GM12891 (cell line): ENCODE measurements around the gene BTN2A1.
"Not testable (repeated sequence)": the region's sequence is repeated elsewhere in the genome, so short reads cannot be mapped to it uniquely, and the experiment has no call there.

Experiments
- DNase-seq: peaks from one replicate; pipeline ENCODE4 v3.0.0; 2011; ENCODE audit warnings: low spot score; ENCODE audit not compliant: insufficient read length
- FAIRE-seq: peaks from 2 replicates; lab custom pipeline; 2011; peaks lifted over from hg19 to GRCh38; lab: Jason Lieb, UNC
- PAX5 ChIP-seq: IDR thresholded peaks from 2 replicates; pipeline ENCODE4 v1.6.1; 2011; ENCODE audit warnings: low read length, moderate library complexity, mild to moderate bottlenecking; ENCODE audit not compliant: insufficient read depth, severe bottlenecking
- POLR2A ChIP-seq: IDR thresholded peaks from 2 replicates; pipeline ENCODE4 v1.6.1; 2011; ENCODE audit warnings: low read depth, low read length, control low read depth
- POLR2AphosphoS5 ChIP-seq: IDR thresholded peaks from 2 replicates; pipeline ENCODE4 v1.6.1; 2011; ENCODE audit warnings: low read depth, low read length, control low read depth
- POU2F2 ChIP-seq: IDR thresholded peaks from 2 replicates; pipeline ENCODE4 v1.6.1; 2011; ENCODE audit warnings: low read depth, mild to moderate bottlenecking, control low read depth, low read length, moderate library complexity
- SPI1 ChIP-seq: IDR thresholded peaks from 2 replicates; pipeline ENCODE4 v1.6.1; 2011; ENCODE audit warnings: low read depth, low read length, control low read depth
- TAF1 ChIP-seq: IDR thresholded peaks from 2 replicates; pipeline ENCODE4 v1.6.1; 2011; ENCODE audit warnings: low read depth, low read length, control low read depth

Gene BTN2A1

DNA sequence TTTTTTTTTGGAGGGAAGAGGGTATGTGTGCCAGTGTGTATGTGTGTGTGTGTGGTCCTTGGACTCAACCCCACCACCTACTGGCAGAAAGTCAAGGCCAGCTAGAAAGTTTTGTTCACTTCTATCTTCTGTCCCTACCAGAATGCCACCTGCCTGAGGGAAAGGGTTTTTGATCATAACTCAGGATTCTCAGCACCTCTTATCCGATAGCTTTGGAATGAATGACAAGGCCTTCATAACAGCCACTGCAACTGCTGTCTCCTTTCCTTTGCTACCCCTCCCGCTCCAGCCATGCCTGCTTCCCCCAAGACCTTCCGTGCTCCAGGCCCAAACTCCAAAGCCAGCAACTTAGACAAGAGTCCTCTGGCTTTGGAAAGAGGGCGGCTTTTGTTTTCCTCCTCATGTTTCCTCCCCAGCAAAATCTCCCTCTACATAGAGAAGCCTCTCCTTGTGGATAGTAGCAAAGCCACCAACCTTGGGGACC lies 37.0 kb upstream of the BTN2A1 start:
- FAIRE-seq: peak; percentile 60
- TF ChIP-seq POLR2A (no peak), TAF1 (no peak)
- DNase-seq: no peak

DNA sequence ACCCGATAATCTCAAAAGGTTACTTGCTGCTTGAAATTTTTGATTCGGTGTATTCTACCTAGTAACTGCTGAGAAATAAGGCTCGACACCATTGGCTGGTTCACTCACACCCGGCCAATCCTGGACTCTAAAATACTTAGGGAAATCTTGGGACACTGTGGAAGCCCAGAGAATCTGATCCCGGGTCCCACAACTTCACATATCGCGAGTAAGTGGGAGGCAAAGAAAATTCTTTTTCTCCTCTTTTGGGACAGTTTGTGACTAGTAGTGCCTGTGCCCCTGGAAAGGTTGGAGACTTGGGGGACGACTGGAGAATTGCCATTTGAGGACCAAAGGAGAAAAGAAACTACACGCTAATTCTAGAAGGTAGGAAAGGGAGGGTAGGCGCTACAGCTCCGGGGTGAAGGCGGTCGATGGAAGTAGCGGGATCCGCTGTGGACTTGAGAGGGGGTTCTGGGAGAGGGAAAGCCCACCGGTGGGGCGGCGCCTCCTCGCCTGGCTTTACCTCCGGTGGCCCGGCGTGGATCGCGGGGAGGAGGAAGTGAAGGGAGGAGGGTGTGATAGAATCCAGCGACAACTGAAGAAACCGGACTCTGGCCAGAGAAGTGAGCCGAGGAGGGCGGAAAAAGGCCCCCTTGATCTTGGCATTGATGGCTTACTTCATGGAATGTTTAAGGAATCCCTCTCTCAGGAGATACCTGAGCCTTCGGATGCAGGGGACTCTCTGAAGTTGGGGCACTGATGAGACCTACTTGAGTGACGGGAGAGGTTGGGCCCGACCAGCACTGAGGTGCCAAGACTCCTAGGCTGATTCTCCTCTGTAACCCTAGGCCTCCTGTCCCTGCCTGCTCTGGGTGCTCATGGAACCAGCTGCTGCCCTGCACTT lies 36.3 kb upstream of the BTN2A1 start:
- FAIRE-seq: peak; percentile 74
- no peak for TF ChIP-seq PAX5
- peak; percentile 48 for TF ChIP-seq SPI1
- no peak for TF ChIP-seq POLR2AphosphoS5
- DNase-seq: peak; percentile 53

DNA sequence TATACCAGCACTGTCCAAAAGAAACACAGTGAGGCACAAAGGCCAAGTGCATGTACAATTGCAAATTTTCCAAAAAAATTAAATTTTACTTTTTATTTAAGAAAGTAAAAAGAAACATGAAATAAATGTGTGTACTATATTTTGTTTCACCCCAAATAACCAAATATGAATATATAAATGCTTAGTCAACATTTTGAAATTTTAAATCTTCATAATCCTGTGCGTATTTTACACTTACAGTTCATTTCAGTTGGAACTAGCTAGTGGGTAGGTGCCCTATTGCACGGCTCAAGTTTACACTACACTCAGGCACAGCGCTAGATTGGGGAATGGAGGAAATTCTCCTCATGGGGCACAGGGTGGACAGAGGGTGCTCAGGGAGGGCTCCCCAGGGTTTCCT lies 35.4 kb upstream of the BTN2A1 start:
- FAIRE-seq (no peak), DNase-seq (no peak)
- TF ChIP-seq PAX5: no peak
- TF ChIP-seq POU2F2: no peak
- TF ChIP-seq POLR2A: no peak
- TF ChIP-seq POLR2AphosphoS5: no peak
- no peak for TF ChIP-seq TAF1
- no peak for TF ChIP-seq SPI1

DNA sequence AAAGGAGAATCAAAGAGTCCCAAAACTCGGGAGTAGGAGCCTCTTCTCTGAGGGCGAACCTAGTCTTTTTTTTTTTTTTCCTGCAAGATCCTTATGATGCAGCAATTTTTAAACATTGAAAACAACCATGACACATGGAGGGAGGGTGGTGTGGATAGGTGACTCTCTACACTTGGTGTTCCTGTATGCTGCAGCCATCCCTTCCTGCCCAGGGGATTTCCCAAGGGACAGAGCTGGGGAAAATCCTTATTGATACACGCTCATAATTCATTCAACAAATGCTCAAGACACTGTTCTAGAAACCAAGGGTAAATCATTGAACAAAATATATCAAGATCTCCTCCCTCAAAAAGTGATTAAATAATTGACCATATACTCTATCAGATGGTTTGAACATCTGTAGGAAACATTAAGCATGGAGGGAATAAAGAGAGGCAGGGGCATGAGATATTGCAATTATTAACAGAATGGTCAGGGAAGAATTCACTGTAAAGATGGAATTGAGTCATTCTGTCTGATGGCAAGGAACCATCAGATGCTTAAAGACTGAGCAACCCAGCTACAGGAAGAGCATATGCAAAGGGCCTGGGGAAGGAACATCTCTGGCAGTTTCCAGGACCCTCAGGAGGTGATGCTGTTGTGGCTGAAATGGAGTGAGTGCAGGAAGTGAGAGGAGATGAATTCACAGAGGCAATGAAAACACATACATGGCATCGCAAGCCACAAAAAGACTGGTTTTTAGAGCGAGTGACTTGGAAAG lies 30.9 kb upstream of the BTN2A1 start:
- no peak for FAIRE-seq
- TF ChIP-seq POLR2AphosphoS5 (no peak), POLR2A (no peak), PAX5 (no peak), SPI1 (no peak), POU2F2 (no peak), TAF1 (no peak)
- no peak for DNase-seq

DNA sequence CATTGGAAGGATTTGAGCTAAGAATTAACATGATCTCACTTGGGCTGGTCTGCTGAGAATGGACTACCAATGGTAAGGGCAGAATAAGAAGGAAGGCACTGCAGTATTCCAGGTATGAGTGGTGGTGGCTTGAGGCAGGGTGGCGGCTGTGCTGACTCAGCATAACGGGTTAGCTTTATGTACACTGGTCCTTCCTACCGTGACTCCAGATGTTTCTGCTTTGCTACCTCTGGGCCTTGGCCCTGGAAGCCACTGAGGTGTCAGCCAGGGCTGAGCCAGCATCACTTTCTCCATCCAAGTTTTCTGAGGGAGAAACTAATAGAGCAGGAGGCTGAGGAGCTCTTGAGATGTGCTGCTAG lies 30.3 kb upstream of the BTN2A1 start:
- TF ChIP-seq POLR2AphosphoS5: no peak
- no peak for TF ChIP-seq POLR2A
- TF ChIP-seq POU2F2: no peak
- TF ChIP-seq PAX5: no peak
- no peak for TF ChIP-seq SPI1
- no peak for TF ChIP-seq TAF1
- DNase-seq: no peak
- FAIRE-seq: no peak

DNA sequence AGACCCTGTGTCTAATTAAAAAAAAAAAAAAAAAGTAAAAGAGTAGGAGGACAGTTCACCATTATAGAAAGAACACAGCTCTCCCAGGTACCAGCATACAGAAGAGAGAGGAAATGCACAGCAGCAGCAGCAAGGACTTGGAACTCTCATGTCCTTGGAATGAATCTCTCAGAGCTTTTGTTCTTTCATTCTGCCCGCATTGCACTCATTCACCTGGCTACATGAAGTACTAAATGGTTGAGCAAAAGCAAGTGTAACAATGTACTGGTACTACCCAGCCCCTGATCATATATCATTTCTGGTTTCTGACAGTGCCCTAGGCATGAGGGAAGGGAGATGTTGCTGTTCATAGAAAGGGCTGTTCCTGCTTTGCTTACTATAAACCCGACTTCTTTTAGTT lies 29.5 kb upstream of the BTN2A1 start:
- TF ChIP-seq PAX5 (no peak), TAF1 (no peak), POU2F2 (no peak), SPI1 (no peak), POLR2A (no peak), POLR2AphosphoS5 (no peak)
- no peak for DNase-seq
- no peak for FAIRE-seq

DNA sequence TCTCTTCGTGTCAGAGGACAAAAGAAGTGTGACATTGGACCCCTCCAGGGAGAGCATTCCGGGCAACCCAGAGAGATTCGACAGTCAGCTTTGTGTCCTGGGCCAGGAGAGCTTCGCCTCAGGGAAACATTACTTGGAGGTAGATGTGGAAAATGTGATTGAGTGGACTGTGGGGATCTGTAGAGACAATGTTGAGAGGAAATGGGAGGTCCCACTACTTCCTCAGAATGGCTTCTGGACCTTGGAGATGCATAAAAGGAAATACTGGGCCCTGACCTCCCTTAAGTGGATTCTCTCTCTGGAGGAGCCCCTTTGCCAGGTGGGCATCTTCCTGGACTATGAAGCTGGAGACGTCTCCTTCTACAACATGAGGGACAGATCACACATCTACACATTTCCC lies 27.0 kb upstream of the BTN2A1 start:
- no peak for DNase-seq
- no peak for TF ChIP-seq POU2F2
- no peak for TF ChIP-seq SPI1
- TF ChIP-seq PAX5: no peak
- no peak for TF ChIP-seq POLR2A
- no peak for TF ChIP-seq POLR2AphosphoS5
- no peak for TF ChIP-seq TAF1
- no peak for FAIRE-seq

DNA sequence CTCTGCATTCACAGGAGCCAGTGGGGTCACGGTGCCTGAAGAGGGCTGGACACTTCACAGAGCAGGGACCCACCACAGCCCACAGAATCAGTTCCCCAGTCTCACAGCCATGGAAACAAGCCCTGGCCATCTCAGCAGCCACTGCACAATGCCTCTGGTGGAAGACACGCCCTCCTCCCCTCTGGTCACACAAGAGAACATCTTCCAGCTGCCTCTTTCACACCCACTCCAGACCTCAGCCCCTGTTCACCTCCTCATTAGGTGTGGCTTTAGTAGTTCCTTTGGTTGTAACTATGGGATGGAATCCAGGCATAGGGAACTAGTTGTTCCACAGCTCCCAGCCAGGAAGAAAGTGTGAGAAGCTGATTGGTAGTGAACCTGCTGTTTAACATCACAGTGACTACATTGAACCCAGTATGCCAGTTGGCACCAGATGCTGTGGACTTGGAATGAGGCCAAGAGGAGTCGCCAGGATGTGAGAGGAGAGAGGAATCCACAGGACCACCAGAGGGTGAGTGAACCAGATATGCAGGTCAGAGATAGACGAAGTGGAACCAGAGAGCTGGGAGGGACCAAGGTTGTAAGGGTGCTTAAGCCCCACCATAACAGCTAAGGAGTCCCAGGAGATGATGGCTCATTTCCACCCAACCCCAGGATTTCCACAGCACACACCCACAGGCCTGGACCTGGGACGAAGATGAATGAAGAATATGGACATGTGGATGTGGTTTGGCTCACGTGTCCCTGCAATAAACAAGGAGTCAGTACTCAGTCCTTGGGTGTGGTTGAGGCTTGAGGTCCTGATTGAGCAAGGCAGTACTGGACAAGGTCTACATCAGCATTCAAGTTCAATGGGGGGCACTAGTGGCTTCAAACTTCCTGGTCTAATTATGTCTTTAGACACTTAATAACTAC lies 26.2 kb upstream of the BTN2A1 start:
- TF ChIP-seq TAF1 (no peak), POU2F2 (no peak), PAX5 (no peak)
- FAIRE-seq (no peak), DNase-seq (no peak)

DNA sequence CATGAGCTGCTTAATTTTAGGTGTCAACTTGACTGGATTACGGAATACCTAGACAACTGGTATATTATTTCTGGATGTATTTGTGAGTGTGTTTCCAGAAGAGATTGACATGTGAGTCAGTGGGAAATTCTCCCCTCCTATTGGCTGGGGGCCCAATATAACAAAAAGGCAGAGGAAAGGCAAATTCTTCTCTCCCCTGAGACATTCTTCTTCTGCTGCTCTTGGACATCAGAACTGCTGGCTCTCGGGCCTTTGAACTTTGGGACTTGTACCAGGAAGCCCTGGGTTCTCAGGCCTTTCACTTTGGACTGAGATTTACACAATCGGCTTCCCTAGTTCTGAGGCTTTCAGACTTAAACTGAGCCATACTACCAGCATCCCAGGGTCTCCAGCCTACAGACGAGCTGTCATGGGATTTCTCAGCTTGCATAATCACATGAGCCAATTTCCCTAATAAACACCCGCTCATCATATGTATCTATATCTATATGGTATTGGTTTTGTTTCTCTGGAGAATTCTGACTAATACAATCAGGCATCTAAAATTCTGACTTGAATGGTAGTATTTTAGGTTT lies 25.0 kb upstream of the BTN2A1 start:
- TF ChIP-seq TAF1 (no peak), POU2F2 (no peak), POLR2A (no peak), POLR2AphosphoS5 (no peak), PAX5 (no peak), SPI1 (no peak)
- DNase-seq (no peak), FAIRE-seq (no peak)

DNA sequence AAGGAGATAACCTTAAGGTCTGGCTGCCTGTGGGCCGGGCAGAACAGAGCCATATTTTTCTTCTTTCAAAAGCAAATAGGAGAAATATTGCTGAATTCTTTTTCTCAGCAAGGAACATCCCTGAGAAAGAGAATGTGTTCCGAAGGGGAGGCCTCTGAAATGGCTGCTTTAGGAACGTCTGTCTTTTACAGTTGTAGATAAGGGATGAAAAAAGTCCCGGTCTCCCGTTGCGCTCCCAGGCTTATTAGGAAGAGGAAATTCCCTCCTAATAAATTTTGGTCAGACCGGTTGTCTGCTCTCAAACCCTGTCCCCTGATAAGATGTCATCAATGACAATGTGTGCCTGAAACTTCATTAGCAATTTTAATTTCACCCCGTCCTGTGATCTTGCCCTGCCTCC lies 24.1 kb upstream of the BTN2A1 start:
- not testable (repeated sequence) for DNase-seq, FAIRE-seq
